RWPE2 (cell line): Measurements from ENCODE around the gene C3orf80.
A peak's percentile ranks its signal among the peaks of the same experiment; 100 is the strongest.

ENCODE experiments used
- ATAC-seq: fragments of 200-7000 bp; cut with Tn5 transposase; 3 replicates; pipeline ENCODE4 v1.9.1; 2021; ENCODE audit warnings: low read depth
- DNase-seq: peaks from one replicate; pipeline ENCODE4 v3.0.0-alpha.2; 2020; ENCODE audit warnings: low spot score
- H3K27ac ChIP-seq: fragments of 450-650 bp; 2 replicates; pipeline ENCODE4 v1.5.1; 2017; ENCODE audit warnings: mild to moderate bottlenecking; ENCODE audit not compliant: poor library complexity, severe bottlenecking
- H3K27me3 ChIP-seq: fragments of 250-450 bp; sonication (Bioruptor Pico); 2 replicates; pipeline ENCODE4 v1.5.1; 2021; ENCODE audit warnings: mild to moderate bottlenecking, moderate library complexity; ENCODE audit not compliant: insufficient read depth, poor library complexity, severe bottlenecking
- H3K36me3 ChIP-seq: fragments of 250-450 bp; sonication (Bioruptor Pico); 2 replicates; pipeline ENCODE4 v1.5.1; 2020; ENCODE audit warnings: low read depth, mild to moderate bottlenecking, moderate library complexity
- H3K4me1 ChIP-seq: fragments of 250-450 bp; sonication (Bioruptor Pico); 2 replicates; pipeline ENCODE4 v1.5.1; 2021; ENCODE audit warnings: mild to moderate bottlenecking, moderate library complexity; ENCODE audit not compliant: insufficient read depth, poor library complexity, severe bottlenecking
- H3K4me3 ChIP-seq: fragments of 250-450 bp; sonication (Bioruptor Pico); 2 replicates; pipeline ENCODE4 v1.5.1; 2021; ENCODE audit warnings: mild to moderate bottlenecking, moderate library complexity; ENCODE audit not compliant: severe bottlenecking
- H3K9me3 ChIP-seq: fragments of 250-450 bp; sonication (Bioruptor Pico); 2 replicates; pipeline ENCODE4 v1.5.1; 2021; ENCODE audit warnings: mild to moderate bottlenecking, moderate library complexity; ENCODE audit not compliant: severe bottlenecking
- CTCF ChIP-seq: fragments of 450-650 bp; IDR thresholded peaks from one replicate; pipeline ENCODE4 v1.5.1; 2017; ENCODE audit warnings: mild to moderate bottlenecking, moderate library complexity; ENCODE audit not compliant: poor library complexity, severe bottlenecking

Gene C3orf80

GRCh38 chr3:160180581-160181216 is 44.5 kb upstream of the C3orf80 start:
- no peak for TF ChIP-seq CTCF
- ATAC-seq (peak; percentile 61; the same call in 2 of the 3 replicates), DNase-seq (no peak)
- Histone ChIP-seq H3K4me3 (no peak overlapping the region), H3K36me3 (no peaks in the 10 kb centered on the region), H3K27me3 (no peaks in the 10 kb centered on the region), H3K4me1 (peaks cover 5% of the 10 kb centered on the region), H3K9me3 (no peaks in the 10 kb centered on the region), H3K27ac (no peak overlapping the region)

DNA sequence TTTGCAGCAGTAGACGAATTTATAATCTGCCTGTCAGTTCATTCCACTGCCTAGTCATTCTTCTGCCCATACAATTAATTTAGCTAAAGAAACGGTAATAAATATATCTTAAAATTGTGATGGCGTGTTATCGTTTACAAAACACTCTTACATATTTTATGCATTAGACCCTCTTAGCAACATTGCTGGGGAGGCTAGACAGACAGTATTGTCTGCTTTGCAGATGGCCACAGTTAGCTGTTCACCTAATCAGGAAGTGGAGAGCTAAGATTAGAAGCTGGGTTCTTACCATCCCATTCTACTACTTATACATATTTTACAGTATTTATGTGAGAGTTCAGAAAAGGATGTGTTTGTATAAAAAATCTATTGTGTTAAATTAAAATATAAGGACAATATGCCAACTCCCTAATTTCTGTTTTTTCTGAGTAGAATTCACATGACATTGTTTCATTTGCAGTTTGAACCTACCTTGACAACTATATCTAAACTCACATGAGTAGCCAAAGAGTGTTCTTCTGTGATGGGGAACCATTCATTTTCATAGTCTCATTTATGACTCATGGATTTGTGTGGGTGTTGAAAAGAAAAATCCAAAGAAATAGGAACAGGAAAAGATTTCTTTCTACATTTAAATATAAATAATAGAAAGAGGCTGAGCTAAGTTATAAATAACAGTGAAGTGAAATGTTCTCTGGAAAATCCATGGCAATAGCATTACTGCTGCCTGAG is 41.7 kb upstream of the C3orf80 start:
- H3K27ac ChIP-seq: no peak overlapping the region
- H3K4me1 ChIP-seq: peaks cover 5% of the 10 kb centered on the region
- no peak overlapping the region for H3K4me3 ChIP-seq
- no peaks in the 10 kb centered on the region for H3K27me3 ChIP-seq
- H3K36me3 ChIP-seq: no peaks in the 10 kb centered on the region
- ATAC-seq (no peak), DNase-seq (no peak)
- no peaks in the 10 kb centered on the region for H3K9me3 ChIP-seq
- no peak for TF ChIP-seq CTCF

DNA sequence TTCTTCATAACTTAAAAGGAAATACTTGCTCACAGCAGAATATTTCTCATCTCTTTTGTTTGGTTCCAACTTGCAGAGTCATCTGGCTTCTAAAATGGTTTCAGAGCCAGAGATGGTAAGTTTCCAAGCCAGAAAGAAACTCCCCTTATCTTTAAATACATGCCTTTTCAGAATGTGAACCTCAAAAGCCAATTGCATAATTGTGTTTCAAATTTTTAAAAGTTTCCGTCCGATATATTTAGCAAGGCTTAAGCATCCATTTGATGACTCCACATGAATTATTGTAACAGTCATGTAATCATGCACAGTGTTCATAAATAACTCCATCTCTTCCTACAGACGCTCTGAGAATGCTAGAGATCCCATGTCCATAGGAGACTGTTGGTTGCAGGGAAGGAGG is 40.6 kb upstream of the C3orf80 start:
- TF ChIP-seq CTCF: no peak
- H3K27ac ChIP-seq: no peak overlapping the region
- no peaks in the 10 kb centered on the region for H3K27me3 ChIP-seq
- no peak for ATAC-seq
- no peaks in the 10 kb centered on the region for H3K9me3 ChIP-seq
- no peaks in the 10 kb centered on the region for H3K36me3 ChIP-seq
- DNase-seq: no peak
- H3K4me3 ChIP-seq: no peak overlapping the region
- peaks cover 5% of the 10 kb centered on the region for H3K4me1 ChIP-seq

DNA sequence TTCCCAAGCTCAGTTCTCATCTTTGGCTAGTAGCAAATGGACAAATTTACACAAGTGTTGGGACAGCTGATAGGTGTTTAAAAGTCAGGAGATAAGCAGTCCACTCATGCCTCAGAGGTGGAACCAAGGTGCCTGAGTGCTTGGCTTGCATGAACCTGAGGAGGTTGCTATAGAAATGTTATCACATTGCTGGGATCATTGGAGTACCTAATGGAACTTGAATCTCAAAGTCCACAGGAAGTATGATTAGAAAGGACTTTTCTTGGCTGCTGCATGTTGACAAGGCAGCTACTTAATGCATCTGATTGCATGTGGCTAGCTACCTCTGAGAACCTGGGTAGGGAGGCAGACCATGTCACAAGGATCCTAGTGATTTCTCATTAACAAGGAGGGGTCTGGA is 39.5 kb upstream of the C3orf80 start:
- H3K4me3 ChIP-seq: no peak overlapping the region
- no peaks in the 10 kb centered on the region for H3K9me3 ChIP-seq
- no peaks in the 10 kb centered on the region for H3K27me3 ChIP-seq
- no peak for TF ChIP-seq CTCF
- H3K4me1 ChIP-seq: no peaks in the 10 kb centered on the region
- DNase-seq: no peak
- no peaks in the 10 kb centered on the region for H3K36me3 ChIP-seq
- H3K27ac ChIP-seq: no peak overlapping the region
- no peak for ATAC-seq

DNA sequence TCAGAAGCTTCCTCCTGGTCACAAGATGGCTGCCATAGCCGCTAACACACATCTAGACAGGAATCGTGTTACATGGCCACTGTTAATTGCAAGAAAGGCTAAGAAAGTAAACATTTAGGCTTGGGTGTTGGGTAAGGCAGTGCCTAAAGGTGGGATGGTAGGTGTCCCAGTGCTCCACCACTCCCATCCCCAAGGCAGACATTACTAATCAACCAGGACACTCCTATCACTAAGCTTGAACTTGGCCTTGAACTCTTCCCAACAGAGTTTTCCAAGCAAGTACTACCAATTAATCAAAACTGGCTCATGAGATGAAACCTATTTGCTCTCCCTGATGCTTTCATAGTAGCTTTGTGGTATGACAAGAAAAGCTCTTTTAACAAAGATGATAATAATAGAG is 37.9 kb upstream of the C3orf80 start:
- Histone ChIP-seq H3K4me3 (no peak overlapping the region), H3K36me3 (no peaks in the 10 kb centered on the region), H3K9me3 (no peaks in the 10 kb centered on the region), H3K27ac (no peak overlapping the region), H3K4me1 (no peaks in the 10 kb centered on the region), H3K27me3 (no peaks in the 10 kb centered on the region)
- no peak for ATAC-seq
- TF ChIP-seq CTCF: no peak
- DNase-seq: no peak
